Type B pancreatic cell (in vitro differentiated cells): Measurements from ENCODE around the gene LCN15. TPM values are rescaled to one million over a fixed set of nuclear protein-coding genes. Genes with fewer than 3 reads are reported as not detected.

Experiments used
- DNase-seq: peaks from one replicate; pipeline ENCODE4 v3.0.0; 2021; ENCODE audit warnings: mixed read lengths; ENCODE audit not compliant: unreplicated experiment; ENCODE audit errors: extremely low spot score
- H3K27ac Mint-ChIP-seq: 2 replicates; pipeline ENCODE4 v1.8.0; 2021; ENCODE audit warnings: mild to moderate bottlenecking, mixed read lengths
- H3K27me3 Mint-ChIP-seq: 2 replicates; pipeline ENCODE4 v1.8.0; 2021; ENCODE audit warnings: mixed read lengths
- H3K36me3 Mint-ChIP-seq: 2 replicates; pipeline ENCODE4 v1.8.0; 2021; ENCODE audit warnings: mixed read lengths
- H3K4me1 Mint-ChIP-seq: one replicate; pipeline ENCODE4 v1.8.0; 2021; ENCODE audit warnings: mixed read lengths; ENCODE audit not compliant: unreplicated experiment
- H3K4me3 Mint-ChIP-seq: 2 replicates; pipeline ENCODE4 v1.8.0; 2021; ENCODE audit warnings: mild to moderate bottlenecking, mixed read lengths
- H3K9me3 Mint-ChIP-seq: 2 replicates; pipeline ENCODE4 v1.8.0; 2021; ENCODE audit warnings: mixed read lengths
- CTCF ChIP-seq: fragments of 200-600 bp; sonication (generic); conservative IDR thresholded peaks from 2 replicates; pipeline ENCODE4 v1.5.0; 2021; ENCODE audit warnings: antibody characterized with exemption, mild to moderate bottlenecking
- total RNA-seq: library from RNA; stranded (reverse); gene quantifications from 2 replicates; pipeline ENCODE4 v1.2.1, GENCODE V29; 2021; ENCODE audit warnings: low replicate concordance

The LCN15 gene
- total RNA-seq, 1 donor from 2014 or later: 0.77 TPM

GRCh38 chr9:136751244-136751643, 13.1 kb downstream of the LCN15 start:
- no peak for TF ChIP-seq CTCF
- peaks cover 8% of the 10 kb centered on the region for H3K9me3 Mint-ChIP-seq
- no peaks in the 10 kb centered on the region for H3K36me3 Mint-ChIP-seq
- no peak overlapping the region for H3K27ac Mint-ChIP-seq
- peaks cover 12% of the 10 kb centered on the region for H3K27me3 Mint-ChIP-seq
- no peaks in the 10 kb centered on the region for H3K4me1 Mint-ChIP-seq
- no peak overlapping the region for H3K4me3 Mint-ChIP-seq
- DNase-seq: no peak

GRCh38 chr9:136750526-136750925, 13.8 kb downstream of the LCN15 start:
- Mint-ChIP-seq H3K27ac (no peak overlapping the region), H3K9me3 (peaks cover 8% of the 10 kb centered on the region), H3K4me3 (no peak overlapping the region)

GRCh38 chr9:136748666-136749611, 15.4 kb downstream of the LCN15 start:
- H3K9me3 Mint-ChIP-seq: peaks cover 8% of the 10 kb centered on the region
- H3K27me3 Mint-ChIP-seq: peaks cover 12% of the 10 kb centered on the region
- H3K27ac Mint-ChIP-seq: no peak overlapping the region
- no peaks in the 10 kb centered on the region for H3K4me1 Mint-ChIP-seq
- H3K4me3 Mint-ChIP-seq: no peak overlapping the region
- H3K36me3 Mint-ChIP-seq: no peaks in the 10 kb centered on the region
- TF ChIP-seq CTCF: no peak
- DNase-seq: no peak

More at GRCh38 chr9:136750526-136750925, 13.8 kb downstream of the LCN15 start:
- Mint-ChIP-seq H3K4me1 (no peaks in the 10 kb centered on the region), H3K36me3 (no peaks in the 10 kb centered on the region), H3K27me3 (peaks cover 12% of the 10 kb centered on the region)
- DNase-seq: no peak
- TF ChIP-seq CTCF: no peak

GRCh38 chr9:136748201-136748600, 16.1 kb downstream of the LCN15 start, which contains the start of gene LCN6:
Gene LCN6, minus strand, starts transcription at chr9:136748525. Its CDS starts 42 bp downstream, at chr9:136748483.
- H3K27ac Mint-ChIP-seq: no peak within 1 kb of the TSS
- peaks cover 12% of the 10 kb centered on the region for H3K27me3 Mint-ChIP-seq
- no peak for TF ChIP-seq CTCF
- no peak for DNase-seq
- H3K4me1 Mint-ChIP-seq: no peaks in the 10 kb centered on the region
- no peak within 1 kb of the TSS for H3K4me3 Mint-ChIP-seq
- H3K36me3 Mint-ChIP-seq: no peaks in the 10 kb centered on the region
- peaks cover 8% of the 10 kb centered on the region for H3K9me3 Mint-ChIP-seq

- no peak for DNase-seq
- peaks cover 7% of the 10 kb centered on the region for H3K27me3 Mint-ChIP-seq
- no peak for TF ChIP-seq CTCF
- H3K27ac Mint-ChIP-seq: no peak overlapping the region
- H3K4me1 Mint-ChIP-seq: no peaks in the 10 kb centered on the region
- no peak overlapping the region for H3K4me3 Mint-ChIP-seq
- peaks cover 3% of the 10 kb centered on the region for H3K9me3 Mint-ChIP-seq
- H3K36me3 Mint-ChIP-seq: no peaks in the 10 kb centered on the region
These were observed 16.9 kb downstream of the LCN15 start for GRCh38 chr9:136747161-136748060.
